Uterus (tissue), 2 donors: Measurements from ENCODE around the gene CYP3A4.

ENCODE experiments used
- CTCF ChIP-seq, 4 experiments: fragments of 200-600 bp in 2 of 4; fragments of 450-650 bp in 2 of 4; sonication (generic) in 2 of 4; IDR thresholded peaks; one replicate each; pipeline ENCODE4 v1.5.1; 2016 to 2019; ENCODE audit warnings: antibody characterized with exemption in 4 of 4, mild to moderate bottlenecking in 2 of 4, moderate library complexity in 1 of 4
- POLR2A ChIP-seq, 2 donors: fragments of 450-650 bp; IDR thresholded peaks; one replicate each; pipeline ENCODE4 v1.6.1; 2016; ENCODE audit warnings: antibody characterized with exemption in 2 of 2, mild to moderate bottlenecking in 1 of 2, moderate library complexity in 1 of 2

DNA sequence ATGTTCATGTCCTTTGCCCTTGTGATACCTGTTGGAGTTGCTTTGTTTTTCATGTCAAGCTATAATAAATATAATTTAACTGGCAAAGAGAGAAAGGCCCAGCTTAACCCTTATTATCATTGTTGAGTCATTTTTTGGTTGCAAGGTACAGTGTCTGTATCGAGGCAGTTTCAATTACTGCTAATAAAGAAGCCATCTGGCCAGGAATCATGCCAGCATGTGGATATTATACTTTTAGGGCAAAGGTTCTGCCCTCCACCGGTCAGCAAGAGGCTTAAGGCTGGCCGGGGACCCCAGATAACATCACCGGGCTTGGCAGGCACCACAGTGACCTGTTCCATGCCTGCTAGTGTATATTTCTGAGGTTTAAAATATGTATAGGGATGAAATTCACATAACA lies 9.0 kb upstream of the CYP3A4 start:
- no peak for TF ChIP-seq CTCF (IDR thresholded peaks at IDR 0.05)
- no peak for TF ChIP-seq POLR2A (IDR thresholded peaks at IDR 0.05)
